Measurements from ENCODE around the gene TEP1.

Gene TEP1

DNA sequence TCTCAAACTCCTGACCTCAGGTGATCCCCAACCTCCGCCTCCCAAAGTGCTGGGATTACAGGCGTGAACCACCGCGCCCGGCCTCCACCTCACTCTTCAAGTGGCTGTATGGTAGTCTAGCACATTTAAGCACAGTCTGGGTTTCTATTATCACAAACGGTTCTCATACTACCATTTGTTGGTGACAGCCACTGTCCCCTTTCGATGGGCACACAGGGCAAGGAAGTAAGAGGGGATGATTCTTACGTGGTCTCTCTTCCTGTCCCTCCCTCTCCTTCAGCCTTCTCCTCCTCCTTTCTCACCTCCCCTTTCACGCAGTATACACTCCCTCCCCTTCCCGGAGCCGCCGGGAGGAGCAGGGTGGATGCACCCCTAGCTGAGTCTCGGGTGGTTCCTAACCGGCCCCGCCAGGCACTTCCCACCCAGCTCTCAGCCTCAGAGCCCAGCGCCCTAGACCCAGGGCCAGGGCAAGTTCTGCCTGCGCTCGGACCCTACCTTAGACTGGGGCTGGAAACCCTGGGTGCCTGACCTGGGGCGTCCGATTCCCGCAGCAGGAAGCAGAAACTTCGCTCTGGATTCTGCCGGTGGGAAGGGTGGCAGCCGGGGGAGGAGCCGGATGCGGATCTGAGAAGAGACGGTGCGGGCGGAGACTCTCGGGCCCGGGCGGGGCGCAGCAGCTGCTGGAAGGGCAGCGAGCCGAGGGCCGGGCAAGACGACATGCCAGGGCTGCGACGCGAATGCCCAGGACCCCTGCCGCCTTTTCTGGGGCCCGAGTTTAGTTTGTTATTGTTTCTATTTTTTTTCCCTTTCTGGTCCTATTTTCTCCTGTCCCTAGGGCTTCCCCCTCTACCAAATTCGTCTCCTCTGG lies at the start of gene TEP1:
TEP1 (minus strand) TSS at position 626 of the 868 bp plus-strand sequence. CDS start 5,062 bp downstream, outside the sequence.
- peak within 1 kb of the TSS; percentile 83 for H3K4me3 ChIP-seq (ENCODE audit: low read depth, low read length)
- DNase-seq (ENCODE audit: low read depth): no peak
- no peak for TF ChIP-seq CTCF (IDR thresholded peaks at IDR 0.05; ENCODE audit: low read depth, low read length, missing control alignments)

GRCh38 chr14:20461225-20462141 lies 48.2 kb upstream of the TEP1 start, which contains the start of gene PIP4P1:
PIP4P1 (minus strand) TSS chr14:20461434; CDS start chr14:20461325, 109 bp downstream.
- DNase-seq (ENCODE audit: low read depth): peak; percentile 100
- no peak for TF ChIP-seq CTCF (IDR thresholded peaks at IDR 0.05; ENCODE audit: low read depth, low read length, missing control alignments)
- peak within 1 kb of the TSS; percentile 97 for H3K4me3 ChIP-seq (ENCODE audit: low read depth, low read length)

GRCh38 chr14:20460458-20461224 lies 47.3 kb upstream of the TEP1 start:
- DNase-seq (ENCODE audit: low read depth): peak; percentile 59
- no peak for TF ChIP-seq CTCF (IDR thresholded peaks at IDR 0.05; ENCODE audit: low read depth, low read length, missing control alignments)
- H3K4me3 ChIP-seq (ENCODE audit: low read depth, low read length): peak overlapping the region; percentile 97

DNA sequence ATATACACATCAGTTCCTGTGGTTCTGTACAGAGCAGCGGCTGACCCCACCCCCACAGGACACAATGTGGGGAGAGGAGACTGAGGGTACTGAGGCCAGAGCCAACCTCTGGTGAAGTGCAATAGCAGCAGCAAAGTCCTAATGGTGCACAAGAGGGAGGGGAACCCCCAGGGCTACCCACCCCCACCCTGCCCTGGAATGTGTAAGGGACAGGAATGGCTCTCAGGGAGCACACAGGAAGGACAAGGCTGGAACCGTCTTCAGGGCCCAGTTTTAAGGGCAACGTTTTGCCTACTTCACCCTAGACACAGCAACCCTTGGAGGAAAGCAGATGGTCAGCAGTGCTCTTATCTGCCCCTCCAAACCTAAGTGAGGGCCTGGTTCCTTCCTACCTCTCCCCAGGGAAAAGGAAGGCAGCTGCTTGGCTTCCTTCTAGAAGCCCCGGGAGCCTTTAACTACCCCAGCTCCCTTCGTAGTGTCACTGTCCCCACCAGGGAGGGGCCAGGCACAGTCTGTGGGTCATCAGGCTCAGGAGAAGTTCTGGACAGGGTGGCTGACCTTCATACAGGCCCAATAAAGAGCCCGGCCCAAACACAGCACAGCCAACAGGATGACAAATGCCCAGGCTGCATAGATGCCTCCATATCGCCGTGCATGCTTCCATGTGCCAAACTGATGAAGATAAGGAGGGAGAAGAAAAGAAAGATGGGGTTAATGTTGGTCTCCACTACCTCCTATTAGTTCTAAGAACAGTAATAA lies 44.9 kb upstream of the TEP1 start:
- no peak for TF ChIP-seq CTCF (IDR thresholded peaks at IDR 0.05; ENCODE audit: low read depth, low read length, missing control alignments)
- no peak for DNase-seq (ENCODE audit: low read depth)
- no peak overlapping the region for H3K4me3 ChIP-seq (ENCODE audit: low read depth, low read length)

- H3K4me3 ChIP-seq (ENCODE audit: low read depth, low read length): no peak overlapping the region
- TF ChIP-seq CTCF (IDR thresholded peaks at IDR 0.05; ENCODE audit: low read depth, low read length, missing control alignments): no peak
- DNase-seq (ENCODE audit: low read depth): no peak
Observed at GRCh38 chr14:20456971-20457370, 43.7 kb upstream of the TEP1 start.

Measured in GM12864 (cell line).